ENCODE measurements around the gene GTF3C5.
"Not testable (repeated sequence)": the region's sequence is repeated elsewhere in the genome, so short reads cannot be mapped to it uniquely, and the experiment has no call there.

The GTF3C5 gene

GRCh38 chr9:133060417-133060841 is 29.6 kb downstream of the GTF3C5 start:
- Histone ChIP-seq H3K36me3 (ENCODE audit: control insufficient read depth in 4 of 4, insufficient read depth in 4 of 4, low read length in 3 of 4) (peaks cover 2 to 39% (median 10%) of the 10 kb centered on the region in 4 experiments), H3K27me3 (replicated peaks in 2 of 5; ENCODE audit: control insufficient read depth in 4 of 5, insufficient read depth in 5 of 5, low read length in 4 of 5) (no peaks in the 10 kb centered on the region), H3K4me3 (ENCODE audit: control insufficient read depth in 1 of 7, extremely low read depth in 1 of 7, insufficient read depth in 4 of 7, low read depth in 2 of 7, low read length in 6 of 7) (peak overlapping the region in 4 of 7 experiments; percentile 11 to 57 (median 32)), H3K27ac (ENCODE audit: insufficient read depth in 1 of 2, low read depth in 1 of 2, low read length in 2 of 2, poor library complexity in 1 of 2, severe bottlenecking in 2 of 2) (peak overlapping the region in 1 of 2 experiments; percentile 77), H3K9me3 (ENCODE audit: control extremely low read depth in 1 of 5, control insufficient read depth in 4 of 5, insufficient read depth in 2 of 5, low read depth in 1 of 5, low read length in 4 of 5) (no peaks in the 10 kb centered on the region), H3K4me1 (ENCODE audit: control extremely low read depth in 1 of 4, control insufficient read depth in 4 of 4, insufficient read depth in 4 of 4, low read length in 3 of 4) (peaks cover 5 to 76% (median 70%) of the 10 kb centered on the region in 4 experiments)
- peak; percentile 31 to 78 (median 68) for DNase-seq
- POLR2A ChIA-PET = interaction anchor here (0.6 kb wide), 1 partner anchor 13 kb away, joined by 3 read pairs; no protein-coding TSS in a partner anchor
- CTCF ChIA-PET = interaction anchor here (0.7 to 2.6 kb wide), 10 partner anchors 9 to 270 kb away, joined by 3 to 14 read pairs (median 3); no protein-coding TSS in a partner anchor
- 0% methylated on average over 3 of the region's 6 CpGs for WGBS (ENCODE audit: insufficient coverage)

- H3K4me1 ChIP-seq (ENCODE audit: control extremely low read depth in 1 of 4, control insufficient read depth in 4 of 4, insufficient read depth in 4 of 4, low read length in 3 of 4) = peaks cover 5 to 71% (median 67%) of the 10 kb centered on the region in 4 experiments
- peaks cover 0 to 32% (median 6%) of the 10 kb centered on the region in 4 experiments for H3K36me3 ChIP-seq (ENCODE audit: control insufficient read depth in 4 of 4, insufficient read depth in 4 of 4, low read length in 3 of 4)
- POLR2A ChIA-PET; H3K27me3 ChIP-seq (replicated peaks in 2 of 5; ENCODE audit: control insufficient read depth in 4 of 5, insufficient read depth in 5 of 5, low read length in 4 of 5); H3K9me3 ChIP-seq (ENCODE audit: control extremely low read depth in 1 of 5, control insufficient read depth in 4 of 5, insufficient read depth in 2 of 5, low read depth in 1 of 5, low read length in 4 of 5): not testable (repeated sequence)
- CTCF ChIA-PET = interaction anchor here (0.7 to 2.6 kb wide), 5 partner anchors 10 to 39 kb away, joined by 3 to 14 read pairs (median 4); no protein-coding TSS in a partner anchor
- WGBS (ENCODE audit: insufficient coverage) = 40% methylated on average over 14 of the region's 14 CpGs
- peak overlapping the region in 2 of 7 experiments; percentile 28 to 45 for H3K4me3 ChIP-seq (ENCODE audit: control insufficient read depth in 1 of 7, extremely low read depth in 1 of 7, insufficient read depth in 4 of 7, low read depth in 2 of 7, low read length in 6 of 7)
- DNase-seq = peak in 2 of 3 donors; percentile 19 to 28
- H3K27ac ChIP-seq (ENCODE audit: insufficient read depth in 1 of 2, low read depth in 1 of 2, low read length in 2 of 2, poor library complexity in 1 of 2, severe bottlenecking in 2 of 2) = peak overlapping the region in 1 of 2 experiments; percentile 43
Observed at GRCh38 chr9:133061019-133061763, 30.4 kb downstream of the GTF3C5 start.

- CTCF ChIA-PET = interaction anchor here (2.6 kb wide), 1 partner anchor 14 kb away, joined by 14 read pairs; no protein-coding TSS in a partner anchor
- H3K27ac ChIP-seq (ENCODE audit: insufficient read depth in 1 of 2, low read depth in 1 of 2, low read length in 2 of 2, poor library complexity in 1 of 2, severe bottlenecking in 2 of 2) = peak within 1 kb of the TSS in 1 of 2 experiments; percentile 43
- peak within 1 kb of the TSS in 2 of 7 experiments; percentile 28 to 45 for H3K4me3 ChIP-seq (ENCODE audit: control insufficient read depth in 1 of 7, extremely low read depth in 1 of 7, insufficient read depth in 4 of 7, low read depth in 2 of 7, low read length in 6 of 7)
- H3K27me3 ChIP-seq (replicated peaks in 2 of 5; ENCODE audit: control insufficient read depth in 4 of 5, insufficient read depth in 5 of 5, low read length in 4 of 5); H3K9me3 ChIP-seq (ENCODE audit: control extremely low read depth in 1 of 5, control insufficient read depth in 4 of 5, insufficient read depth in 2 of 5, low read depth in 1 of 5, low read length in 4 of 5); POLR2A ChIA-PET; DNase-seq: not testable (repeated sequence)
- WGBS (ENCODE audit: insufficient coverage) = no CpG with 5 or more reads among the region's 9 CpGs
- peaks cover 5 to 66% (median 62%) of the 10 kb centered on the region in 4 experiments for H3K4me1 ChIP-seq (ENCODE audit: control extremely low read depth in 1 of 4, control insufficient read depth in 4 of 4, insufficient read depth in 4 of 4, low read length in 3 of 4)
- H3K36me3 ChIP-seq (ENCODE audit: control insufficient read depth in 4 of 4, insufficient read depth in 4 of 4, low read length in 3 of 4) = peaks cover 0 to 26% (median 3%) of the 10 kb centered on the region in 4 experiments
Observed at GRCh38 chr9:133061764-133062145, 31.0 kb downstream of the GTF3C5 start, which contains the start of gene CEL. Gene CEL, plus strand, starts transcription at chr9:133061981. Its CDS starts 22 bp downstream, at chr9:133062003.

GRCh38 chr9:133062569-133062968 is 31.8 kb downstream of the GTF3C5 start:
- CTCF ChIA-PET = interaction anchor here (2.1 kb wide), 1 partner anchor 81 kb away, joined by 7 read pairs; no protein-coding TSS in a partner anchor
- POLR2A ChIA-PET; H3K9me3 ChIP-seq (ENCODE audit: control extremely low read depth in 1 of 5, control insufficient read depth in 4 of 5, insufficient read depth in 2 of 5, low read depth in 1 of 5, low read length in 4 of 5); H3K27me3 ChIP-seq (replicated peaks in 2 of 5; ENCODE audit: control insufficient read depth in 4 of 5, insufficient read depth in 5 of 5, low read length in 4 of 5); H3K27ac ChIP-seq (ENCODE audit: insufficient read depth in 1 of 2, low read depth in 1 of 2, low read length in 2 of 2, poor library complexity in 1 of 2, severe bottlenecking in 2 of 2); H3K4me3 ChIP-seq (ENCODE audit: control insufficient read depth in 1 of 7, extremely low read depth in 1 of 7, insufficient read depth in 4 of 7, low read depth in 2 of 7, low read length in 6 of 7): not testable (repeated sequence)
- no CpG with 5 or more reads among the region's 8 CpGs for WGBS (ENCODE audit: insufficient coverage)
- peak in 2 of 3 donors; percentile 49 to 64 for DNase-seq
- Histone ChIP-seq H3K4me1 (ENCODE audit: control extremely low read depth in 1 of 4, control insufficient read depth in 4 of 4, insufficient read depth in 4 of 4, low read length in 3 of 4) (peaks cover 5 to 58% (median 53%) of the 10 kb centered on the region in 4 experiments), H3K36me3 (ENCODE audit: control insufficient read depth in 4 of 4, insufficient read depth in 4 of 4, low read length in 3 of 4) (peaks cover 0 to 19% (median 4%) of the 10 kb centered on the region in 4 experiments)

GRCh38 chr9:133063159-133063499 is 32.3 kb downstream of the GTF3C5 start:
- no peaks in the 10 kb centered on the region for H3K27me3 ChIP-seq (replicated peaks in 2 of 5; ENCODE audit: control insufficient read depth in 4 of 5, insufficient read depth in 5 of 5, low read length in 4 of 5)
- peaks cover 5 to 52% (median 48%) of the 10 kb centered on the region in 4 experiments for H3K4me1 ChIP-seq (ENCODE audit: control extremely low read depth in 1 of 4, control insufficient read depth in 4 of 4, insufficient read depth in 4 of 4, low read length in 3 of 4)
- no peak overlapping the region for H3K4me3 ChIP-seq (ENCODE audit: control insufficient read depth in 1 of 7, extremely low read depth in 1 of 7, insufficient read depth in 4 of 7, low read depth in 2 of 7, low read length in 6 of 7)
- H3K9me3 ChIP-seq (ENCODE audit: control extremely low read depth in 1 of 5, control insufficient read depth in 4 of 5, insufficient read depth in 2 of 5, low read depth in 1 of 5, low read length in 4 of 5) = no peaks in the 10 kb centered on the region
- peaks cover 0 to 13% (median 5%) of the 10 kb centered on the region in 4 experiments for H3K36me3 ChIP-seq (ENCODE audit: control insufficient read depth in 4 of 4, insufficient read depth in 4 of 4, low read length in 3 of 4)
- peak in 1 of 3 donors; percentile 37 for DNase-seq
- POLR2A ChIA-PET = no interaction called here
- CTCF ChIA-PET = interaction anchor here (0.8 to 2.1 kb wide), 5 partner anchors 8 to 81 kb away, joined by 3 to 7 read pairs (median 4); no protein-coding TSS in a partner anchor
- H3K27ac ChIP-seq (ENCODE audit: insufficient read depth in 1 of 2, low read depth in 1 of 2, low read length in 2 of 2, poor library complexity in 1 of 2, severe bottlenecking in 2 of 2) = no peak overlapping the region
- 35% methylated on average over 6 of the region's 8 CpGs for WGBS (ENCODE audit: insufficient coverage)

GRCh38 chr9:133063500-133064231 is 32.9 kb downstream of the GTF3C5 start:
- POLR2A ChIA-PET = no interaction called here
- H3K27me3 ChIP-seq (replicated peaks in 2 of 5; ENCODE audit: control insufficient read depth in 4 of 5, insufficient read depth in 5 of 5, low read length in 4 of 5) = no peaks in the 10 kb centered on the region
- 94% methylated on average over 12 of the region's 14 CpGs for WGBS (ENCODE audit: insufficient coverage)
- no peak for DNase-seq
- no peak overlapping the region for H3K27ac ChIP-seq (ENCODE audit: insufficient read depth in 1 of 2, low read depth in 1 of 2, low read length in 2 of 2, poor library complexity in 1 of 2, severe bottlenecking in 2 of 2)
- CTCF ChIA-PET = interaction anchor here (0.6 to 2.1 kb wide), 10 partner anchors 9 to 83 kb away, joined by 3 to 7 read pairs (median 4); no protein-coding TSS in a partner anchor
- no peaks in the 10 kb centered on the region for H3K9me3 ChIP-seq (ENCODE audit: control extremely low read depth in 1 of 5, control insufficient read depth in 4 of 5, insufficient read depth in 2 of 5, low read depth in 1 of 5, low read length in 4 of 5)
- peaks cover 0 to 10% (median 5%) of the 10 kb centered on the region in 4 experiments for H3K36me3 ChIP-seq (ENCODE audit: control insufficient read depth in 4 of 4, insufficient read depth in 4 of 4, low read length in 3 of 4)
- H3K4me3 ChIP-seq (ENCODE audit: control insufficient read depth in 1 of 7, extremely low read depth in 1 of 7, insufficient read depth in 4 of 7, low read depth in 2 of 7, low read length in 6 of 7) = no peak overlapping the region
- peaks cover 5 to 47% (median 43%) of the 10 kb centered on the region in 4 experiments for H3K4me1 ChIP-seq (ENCODE audit: control extremely low read depth in 1 of 4, control insufficient read depth in 4 of 4, insufficient read depth in 4 of 4, low read length in 3 of 4)

Data from common myeloid progenitor, CD34-positive (primary cell).